ENCODE measurements around the gene FGGY.
"Not testable (repeated sequence)": the region's sequence is repeated elsewhere in the genome, so short reads cannot be mapped to it uniquely, and the experiment has no call there.

GRCh38 chr1:59538476-59538875 is 241.6 kb downstream of the FGGY start:
- TF ChIP-seq CTCF (IDR thresholded peaks at IDR 0.05 in 4 of 5, conservative IDR thresholded peaks at IDR 0.05 in 1 of 5); POLR2A (IDR thresholded peaks at IDR 0.05): not testable (repeated sequence)
